HG03280 (cell line): ENCODE measurements around the gene COQ8A.

Experiments used
- ATAC-seq: cut with Tn5 transposase; IDR thresholded peaks from one replicate; pipeline ENCODE4 v1.9.1; 2021; ENCODE audit warnings: mild to moderate bottlenecking, moderate library complexity; ENCODE audit not compliant: unreplicated experiment

Gene COQ8A

DNA sequence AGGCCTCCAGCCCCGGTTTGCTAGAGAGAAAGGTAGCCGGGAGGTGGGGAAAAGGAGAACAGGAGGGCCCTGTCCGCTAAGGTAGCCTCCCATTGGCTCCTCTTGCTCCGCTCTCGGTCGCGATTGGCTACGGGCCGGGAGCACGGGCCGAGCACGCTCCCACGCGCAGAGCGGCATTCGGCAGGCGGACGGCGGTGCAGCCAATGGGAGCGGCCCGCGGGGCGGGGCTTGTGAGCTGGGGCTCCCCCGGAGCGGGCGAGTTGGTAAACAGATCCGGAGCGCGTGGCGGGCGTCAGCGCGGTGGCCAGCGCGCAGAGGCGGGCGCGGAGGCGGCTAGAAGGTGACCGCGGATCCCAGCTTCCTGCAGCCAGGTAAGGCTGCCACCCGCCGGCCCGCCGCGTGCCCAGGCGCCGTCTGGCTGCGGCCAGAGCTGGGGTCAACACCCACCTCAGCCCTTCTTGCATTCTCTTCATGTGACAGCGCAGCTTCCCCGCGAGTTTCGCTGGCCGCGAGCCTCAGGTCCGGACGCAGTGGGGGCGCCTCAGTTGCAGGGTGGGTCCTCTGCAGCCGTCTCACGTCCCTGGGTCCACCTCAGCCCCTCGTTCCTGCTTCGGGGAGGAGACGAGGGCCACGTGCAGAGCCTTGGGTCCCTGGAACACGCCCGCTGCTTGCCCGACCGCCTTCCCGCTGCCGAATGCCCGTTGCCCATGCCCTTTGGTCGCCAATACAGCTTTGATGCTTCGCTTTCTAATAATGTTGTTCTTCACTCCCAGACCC, at the start of gene COQ8A:
Gene COQ8A, plus strand, starts transcription at position 266 of the 777 bp plus-strand sequence. CDS start 21,092 bp downstream, outside the sequence.
- ATAC-seq = peak; percentile 96

DNA sequence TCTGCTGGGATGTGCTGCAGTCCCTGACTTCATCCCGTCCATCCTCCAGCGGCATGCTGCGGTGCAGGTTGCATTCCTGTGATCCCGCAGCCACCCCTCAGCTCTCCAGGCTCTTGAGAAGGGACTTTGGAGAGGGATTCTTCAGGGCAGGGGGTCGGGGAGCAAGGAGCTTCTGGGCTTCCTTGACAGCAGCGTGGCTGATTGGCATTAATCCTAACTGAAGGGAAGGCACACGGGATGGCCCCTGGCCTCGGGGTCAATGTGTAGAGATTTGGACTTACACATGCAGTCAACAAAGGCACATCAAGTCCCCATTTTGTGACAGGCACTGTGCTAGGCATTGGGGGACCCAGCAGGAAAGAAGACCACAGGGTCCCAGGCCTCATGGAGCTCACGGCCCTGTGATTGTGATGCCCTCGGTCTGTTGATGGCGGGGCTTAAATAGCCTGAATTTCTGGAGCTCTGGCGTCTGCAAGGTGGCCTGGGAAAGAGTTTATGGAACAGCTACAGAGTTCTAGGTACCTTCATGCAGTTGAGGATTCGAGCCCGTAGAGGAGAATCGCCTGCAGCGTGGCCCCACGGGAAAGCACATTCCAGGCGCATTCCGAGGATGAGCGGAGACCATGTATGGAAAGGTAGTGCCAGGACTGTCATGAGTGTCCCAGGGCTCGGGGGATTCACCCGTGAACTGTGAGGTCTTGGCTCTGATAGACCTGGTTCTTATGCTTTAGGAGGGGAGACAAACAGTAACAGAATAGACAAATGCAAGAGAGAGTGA, 49.6 kb upstream of the COQ8A start:
- no peak for ATAC-seq

DNA sequence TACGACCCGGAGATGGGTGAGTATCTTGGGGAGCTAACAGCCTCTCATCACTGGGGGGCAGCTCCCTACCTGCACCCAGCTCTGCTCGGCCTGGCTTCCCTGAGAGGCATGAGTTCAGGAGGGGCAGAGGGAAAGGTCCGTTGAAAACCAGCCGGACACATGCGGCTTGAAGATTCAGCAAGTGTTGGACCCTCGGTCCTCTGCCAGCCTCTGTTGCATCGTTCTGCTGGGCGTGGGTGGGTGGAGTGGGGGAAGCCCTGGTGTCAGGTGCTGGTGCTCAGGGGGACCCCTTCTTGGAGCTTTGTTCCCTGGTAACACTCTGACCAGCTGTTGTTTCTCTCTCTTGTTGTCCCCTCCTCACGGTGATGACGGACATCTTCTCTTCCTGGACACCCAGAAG, 48.7 kb upstream of the COQ8A start:
- no peak for ATAC-seq

DNA sequence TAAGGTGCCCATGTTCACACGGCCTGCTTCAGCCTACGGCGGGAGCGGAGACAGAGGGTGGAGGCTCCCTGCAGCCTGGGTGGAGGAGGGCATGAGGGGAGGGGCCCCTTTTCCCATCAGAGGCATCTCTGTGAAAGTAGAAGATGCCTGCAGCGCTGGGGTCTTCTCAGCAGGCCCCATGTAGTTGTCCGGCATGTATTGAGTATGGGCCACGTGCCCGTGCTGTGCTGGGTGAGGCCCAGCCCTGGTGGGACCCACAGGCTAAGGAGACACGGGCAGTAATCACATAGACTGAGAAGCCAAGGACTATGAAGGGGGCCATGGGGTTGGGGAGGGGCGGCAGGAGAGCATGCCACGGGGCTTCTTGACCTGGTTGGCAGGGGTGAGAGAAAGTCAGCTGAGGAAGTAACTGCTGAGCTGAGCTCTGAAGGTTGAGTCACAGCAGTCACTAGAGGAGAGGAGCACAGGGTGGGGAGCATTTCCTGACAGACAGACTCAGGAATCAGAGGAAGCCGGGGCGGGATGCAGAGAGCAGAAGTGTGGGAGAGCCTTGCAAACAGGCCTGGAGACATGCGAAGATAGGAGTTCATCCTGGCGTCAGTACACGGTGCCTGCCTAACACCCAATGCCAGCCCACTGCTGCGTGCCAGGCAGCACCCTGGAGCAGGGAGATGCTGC, 48.1 kb upstream of the COQ8A start:
- ATAC-seq = no peak

DNA sequence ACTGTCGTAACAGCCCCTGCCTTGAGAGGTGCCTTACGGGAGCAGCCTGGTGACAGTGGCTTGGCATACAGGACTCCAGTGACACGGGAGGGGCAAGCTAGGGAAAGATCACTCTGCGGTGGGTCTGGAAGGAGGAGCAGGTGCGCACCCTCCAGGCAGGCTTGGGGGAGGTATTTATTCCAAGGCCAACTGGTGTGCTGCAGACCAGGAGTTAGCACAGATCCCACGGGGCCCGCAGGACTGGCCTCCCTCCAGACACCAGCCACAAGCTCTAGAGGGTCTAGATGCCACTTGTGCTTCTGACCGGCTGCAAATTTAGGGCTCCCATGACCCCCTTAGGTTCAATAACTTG, 47.6 kb upstream of the COQ8A start:
- ATAC-seq = no peak

DNA sequence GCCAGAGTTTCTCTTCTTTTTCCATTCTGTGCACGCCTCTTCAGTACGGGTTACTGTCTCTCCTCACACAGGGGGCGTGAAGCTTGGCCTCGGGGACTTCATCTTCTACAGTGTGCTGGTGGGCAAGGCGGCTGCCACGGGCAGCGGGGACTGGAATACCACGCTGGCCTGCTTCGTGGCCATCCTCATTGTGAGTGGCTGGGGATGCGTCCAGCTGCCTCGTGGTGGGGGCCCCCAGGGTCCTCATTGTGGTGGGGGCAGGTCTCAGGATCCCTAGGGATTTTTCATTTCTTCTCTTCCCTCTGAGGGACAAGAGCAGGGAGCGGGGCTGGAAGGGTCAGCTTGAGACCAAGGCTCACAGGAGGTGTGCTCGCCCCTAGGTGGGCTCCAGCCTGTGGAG, 46.2 kb upstream of the COQ8A start:
- no peak for ATAC-seq

DNA sequence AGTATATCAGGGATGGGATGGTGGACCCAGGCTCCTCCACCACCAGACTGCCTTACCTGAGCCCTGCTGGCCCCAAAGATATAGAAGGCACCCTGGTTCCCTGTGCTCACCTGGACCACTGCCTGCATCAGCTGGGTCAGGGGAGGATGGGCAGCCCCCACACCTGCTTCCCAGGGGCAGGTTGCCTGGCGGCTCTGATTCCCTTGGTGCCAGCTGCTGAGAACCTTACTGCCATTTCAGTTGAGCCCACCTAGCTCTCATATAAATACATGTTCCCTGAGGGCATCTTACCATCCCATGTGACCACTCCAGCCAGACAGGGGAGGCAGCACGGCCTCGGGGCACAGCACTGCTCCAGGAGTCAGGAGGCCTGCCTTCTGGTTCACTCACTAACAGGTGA, 45.3 kb upstream of the COQ8A start:
- ATAC-seq = no peak

DNA sequence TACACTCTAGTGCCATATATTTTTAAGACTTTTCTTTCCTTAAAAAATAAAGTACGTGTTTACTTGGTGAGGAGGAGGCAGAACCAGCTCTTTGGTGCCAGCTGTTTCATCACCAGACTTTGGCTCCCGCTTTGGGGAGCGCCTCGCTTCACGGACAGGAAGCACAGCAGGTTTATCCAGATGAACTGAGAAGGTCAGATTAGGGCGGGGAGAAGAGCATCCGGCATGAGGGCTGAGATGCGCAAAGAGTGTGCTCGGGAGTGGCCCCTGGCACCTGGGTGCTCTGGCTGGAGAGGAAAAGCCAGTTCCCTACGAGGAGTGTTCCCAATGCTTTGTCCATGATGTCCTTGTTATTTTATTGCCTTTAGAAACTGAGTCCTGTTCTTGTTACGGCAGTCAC, 44.5 kb upstream of the COQ8A start:
- no peak for ATAC-seq

DNA sequence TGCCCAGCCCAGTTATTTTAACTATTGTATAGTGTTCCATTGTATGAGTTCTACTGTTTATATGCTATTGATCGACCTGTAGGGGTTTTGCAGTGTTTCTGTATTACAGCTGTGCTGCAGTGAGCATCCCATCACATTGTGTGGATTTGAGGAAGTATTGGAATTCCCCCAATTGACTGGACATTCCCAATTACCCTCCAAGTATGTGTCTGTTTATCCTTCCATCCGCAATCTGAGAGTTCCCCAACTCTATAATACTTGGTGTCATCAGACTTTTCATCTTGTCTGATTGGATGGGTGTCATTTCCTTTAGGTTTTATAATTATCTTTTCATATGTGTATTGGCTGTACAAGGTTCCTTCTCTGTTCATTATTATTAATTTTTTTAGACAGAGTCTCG, 41.8 kb upstream of the COQ8A start:
- ATAC-seq = no peak

DNA sequence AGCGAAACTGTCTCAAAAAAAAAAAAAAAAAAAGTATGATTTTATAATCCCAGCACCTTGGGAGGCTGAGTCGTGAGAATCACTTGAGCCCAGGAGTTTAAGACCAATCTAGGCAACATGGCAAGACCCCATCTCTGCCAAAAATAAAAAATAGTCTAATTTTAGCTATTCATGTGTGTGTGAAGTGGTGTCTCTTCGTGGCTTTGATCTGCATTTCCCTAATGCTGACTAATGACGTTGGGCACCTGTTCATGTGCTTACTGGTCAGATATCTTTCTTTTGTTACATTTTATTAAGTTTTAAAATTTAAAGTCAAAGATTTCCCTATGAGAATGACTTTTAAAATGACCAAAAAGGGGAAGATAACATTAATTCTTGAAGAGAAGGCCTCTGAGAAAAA, 38.7 kb upstream of the COQ8A start:
- no peak for ATAC-seq

DNA sequence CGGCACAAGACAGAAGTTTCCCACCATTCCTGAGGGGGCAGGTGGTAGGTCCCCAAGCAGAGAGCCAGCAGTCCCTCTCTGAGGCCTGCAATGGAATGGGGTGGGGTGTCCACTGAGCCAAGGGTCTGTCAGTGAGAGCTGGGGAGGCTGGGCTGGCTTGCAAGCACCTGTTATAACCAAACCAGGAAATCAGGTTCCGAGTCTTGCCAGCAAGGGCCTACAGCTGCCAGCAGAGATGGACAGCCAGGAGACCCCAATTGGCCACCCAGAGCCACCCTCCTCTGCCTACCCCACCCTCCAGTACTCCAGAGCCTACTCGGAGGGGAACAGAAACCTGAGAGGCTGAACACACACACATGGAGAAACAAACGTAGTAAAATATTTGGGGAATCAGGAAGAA, 37.5 kb upstream of the COQ8A start:
- no peak for ATAC-seq

DNA sequence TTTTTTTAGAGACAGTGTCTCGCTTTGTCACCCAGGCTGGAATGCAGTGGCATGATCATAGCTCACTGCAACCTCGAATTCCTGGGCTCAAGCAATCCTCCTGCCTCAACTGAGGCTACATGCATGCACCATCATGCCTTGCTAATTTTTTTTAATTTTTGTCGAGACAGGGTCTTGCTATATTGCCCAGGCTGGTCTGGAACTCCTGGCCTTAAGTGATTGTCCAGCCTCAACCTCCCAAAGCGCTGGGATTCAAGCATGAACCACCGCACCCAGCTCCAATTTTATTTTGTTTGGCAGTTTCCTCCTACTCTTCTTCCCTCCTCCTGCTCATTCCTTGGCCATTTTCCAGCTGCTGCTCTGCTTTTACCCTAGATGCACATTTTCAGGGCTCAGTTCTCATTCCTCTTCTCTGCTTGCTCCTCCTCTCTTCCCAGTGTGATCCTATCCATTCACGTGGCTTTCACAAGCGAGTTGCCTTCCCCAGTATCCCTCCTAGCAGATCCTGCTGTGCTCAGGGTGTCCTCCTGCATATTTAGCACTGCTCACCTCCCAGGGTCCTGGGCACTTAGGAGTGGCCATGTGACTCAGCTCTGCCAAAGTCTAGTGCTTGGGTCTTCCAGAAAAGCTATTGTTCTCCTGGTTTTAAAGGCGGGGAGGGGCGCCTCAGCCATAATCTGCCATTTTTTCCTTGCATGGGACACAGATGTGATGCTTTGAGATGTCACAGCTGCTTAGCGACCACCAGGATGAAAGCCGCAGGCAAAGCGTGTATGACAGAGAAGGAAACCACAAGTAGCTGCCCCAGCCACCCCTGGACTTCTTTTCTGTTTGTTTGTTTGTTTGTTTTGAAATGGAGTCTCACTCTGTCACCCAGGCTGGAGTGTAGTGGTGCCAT, 36.0 kb upstream of the COQ8A start:
- no peak for ATAC-seq

DNA sequence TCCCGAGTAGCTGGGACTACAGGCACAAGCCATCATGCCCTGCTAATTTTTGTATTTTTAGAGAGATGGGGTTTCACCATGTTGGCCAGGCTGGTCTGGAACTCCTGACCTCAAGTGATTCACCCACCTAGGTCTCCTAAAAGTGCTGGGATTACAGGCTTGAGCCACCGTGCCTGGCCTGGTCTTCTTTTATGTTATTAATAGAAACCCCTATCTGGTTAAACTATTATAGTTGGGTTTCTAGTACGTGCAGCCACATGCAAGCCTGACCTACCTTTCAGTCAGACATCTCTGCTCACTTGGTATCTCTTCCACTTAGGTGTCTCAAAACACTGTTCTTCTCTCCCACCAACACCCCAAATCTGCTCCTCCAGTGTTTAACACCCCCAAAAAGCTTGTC, 35.3 kb upstream of the COQ8A start:
- no peak for ATAC-seq

DNA sequence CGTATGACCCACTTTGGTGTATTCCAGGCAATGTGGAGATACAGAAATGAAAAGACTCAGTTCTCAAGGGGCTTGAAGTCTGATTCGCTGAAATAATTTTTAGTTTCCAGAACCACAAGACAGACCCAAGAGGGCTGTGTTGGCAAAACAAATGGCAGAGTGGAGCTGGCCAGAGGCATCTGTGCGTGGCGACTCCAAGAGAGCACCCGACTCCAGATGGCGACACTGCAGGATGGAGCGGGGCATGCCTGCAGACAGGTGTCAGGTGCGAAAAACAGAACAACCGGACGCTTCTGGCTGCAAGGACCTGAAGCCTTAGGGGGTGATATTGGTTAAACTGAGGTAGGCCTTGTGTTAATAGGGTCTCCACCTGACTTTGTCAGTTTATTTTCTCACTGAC, 31.7 kb upstream of the COQ8A start:
- ATAC-seq = no peak

DNA sequence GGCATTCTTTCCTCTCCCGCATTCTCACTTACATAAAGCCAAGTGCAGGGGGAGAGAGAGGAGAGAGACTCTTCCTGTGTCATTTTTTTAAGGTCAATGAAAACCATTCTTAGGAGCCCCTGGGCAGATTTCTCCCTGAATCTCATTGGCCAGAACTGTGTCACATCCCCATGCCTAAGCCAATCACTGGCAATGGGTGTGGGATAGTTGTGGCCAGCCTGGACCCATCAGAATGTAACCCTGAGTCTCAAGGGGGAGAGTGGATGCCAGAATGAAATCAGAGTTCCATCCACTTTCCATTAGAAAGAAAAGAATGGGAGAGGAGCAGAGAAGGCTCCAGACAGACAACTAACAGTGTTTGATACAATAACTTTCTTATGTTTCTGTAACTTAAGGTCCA, 31.2 kb upstream of the COQ8A start:
- no peak for ATAC-seq

DNA sequence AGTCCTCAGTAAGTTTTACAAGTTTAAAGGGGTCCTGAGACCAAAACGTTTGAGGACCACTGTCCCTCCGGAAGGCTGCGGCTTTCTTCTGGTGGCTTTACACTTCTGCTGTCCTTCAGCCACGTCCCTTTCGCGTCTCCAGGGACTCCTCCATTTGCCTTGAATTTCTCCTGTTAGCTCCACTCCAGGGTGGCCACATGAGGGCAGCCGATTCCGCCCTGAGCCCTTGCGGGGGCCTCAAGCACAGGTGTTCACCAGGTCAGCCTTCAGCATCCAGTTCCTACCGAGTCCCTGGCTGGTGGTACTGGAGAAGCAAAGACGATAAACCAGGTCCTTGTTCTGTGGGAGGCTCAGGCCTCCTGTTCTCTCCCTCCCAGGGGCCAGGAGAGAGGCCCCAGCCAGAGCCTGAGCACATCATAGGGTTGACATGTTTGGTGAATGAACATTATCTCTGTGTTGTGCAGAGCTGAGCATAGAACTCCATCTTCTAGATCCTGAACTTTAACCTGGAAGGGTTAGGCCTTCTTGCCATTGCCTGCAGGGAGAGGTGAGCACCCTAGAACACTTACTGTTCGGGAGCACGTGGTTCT, 27.4 kb upstream of the COQ8A start:
- peak; percentile 49 for ATAC-seq

DNA sequence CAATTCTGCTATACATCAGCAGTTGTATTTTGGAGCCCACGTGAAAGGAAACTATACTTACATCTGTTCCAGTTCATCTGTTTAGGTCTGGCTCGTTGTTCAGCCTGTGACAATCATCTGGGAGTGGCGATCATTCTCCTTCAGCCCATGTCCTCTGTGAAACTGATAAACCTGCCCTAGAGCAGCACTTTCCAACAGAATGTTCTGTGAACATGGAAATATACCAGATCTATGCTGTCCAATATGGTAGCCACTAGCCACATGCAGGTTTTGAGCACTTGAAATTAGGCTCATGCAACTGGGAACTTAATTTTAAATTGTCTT, 24.5 kb upstream of the COQ8A start:
- ATAC-seq = no peak

DNA sequence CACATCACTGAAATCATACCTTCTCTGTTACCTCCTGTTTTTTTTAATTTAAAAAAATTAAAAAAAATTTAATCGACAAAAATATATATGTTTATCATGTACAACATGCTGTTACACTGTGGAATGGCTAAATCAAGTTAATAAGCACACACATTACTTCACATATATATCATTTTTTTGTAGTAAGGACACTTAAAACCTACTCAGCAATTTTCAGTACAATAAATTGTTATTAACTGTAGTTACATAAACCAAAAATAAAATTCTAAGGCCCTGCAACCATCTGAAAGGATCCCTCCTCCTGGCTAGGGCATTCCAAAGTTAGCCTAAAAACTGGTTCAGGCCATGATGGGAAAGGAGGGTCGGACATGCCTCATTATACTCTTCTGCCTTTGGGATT, 23.6 kb upstream of the COQ8A start:
- ATAC-seq = no peak

DNA sequence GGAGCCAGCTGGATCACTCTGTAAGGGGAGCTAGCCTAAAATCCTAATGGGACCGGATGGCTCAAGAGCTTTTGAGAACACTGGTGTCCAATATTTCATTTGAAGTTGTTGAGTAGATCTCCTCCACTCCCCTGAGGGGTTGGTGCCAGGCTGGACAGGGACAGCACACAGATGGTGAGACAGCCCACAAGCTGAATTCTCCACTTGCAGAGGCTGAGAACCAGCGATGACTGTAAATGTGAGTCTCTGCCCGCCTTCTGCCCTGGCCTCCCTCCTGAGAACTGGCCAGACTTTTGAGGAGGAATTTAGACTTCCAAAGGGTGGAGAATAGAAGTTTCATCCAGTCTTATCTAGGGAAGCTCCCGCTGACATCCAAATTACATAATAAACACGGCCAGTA, 20.5 kb upstream of the COQ8A start:
- ATAC-seq = no peak

DNA sequence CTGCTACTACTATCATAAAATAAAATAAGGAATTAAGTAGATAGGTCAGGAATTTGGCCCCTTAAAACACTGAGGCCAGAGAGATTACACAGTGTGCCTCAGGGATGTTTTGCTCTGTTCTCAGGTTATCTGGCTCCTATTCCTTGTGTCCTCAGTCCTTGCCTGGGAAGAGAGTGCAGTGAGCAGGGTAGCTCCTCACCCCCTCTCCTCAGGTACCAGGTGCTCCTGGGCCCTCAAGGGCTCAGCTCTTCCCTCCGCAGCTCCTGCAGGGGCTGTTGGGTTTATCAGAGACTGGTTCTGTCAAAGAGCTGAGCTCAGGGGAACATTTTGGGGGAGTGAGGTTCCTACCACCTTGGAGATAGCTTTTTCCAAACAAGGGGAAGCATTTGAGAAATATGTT, 20.1 kb upstream of the COQ8A start:
- no peak for ATAC-seq

DNA sequence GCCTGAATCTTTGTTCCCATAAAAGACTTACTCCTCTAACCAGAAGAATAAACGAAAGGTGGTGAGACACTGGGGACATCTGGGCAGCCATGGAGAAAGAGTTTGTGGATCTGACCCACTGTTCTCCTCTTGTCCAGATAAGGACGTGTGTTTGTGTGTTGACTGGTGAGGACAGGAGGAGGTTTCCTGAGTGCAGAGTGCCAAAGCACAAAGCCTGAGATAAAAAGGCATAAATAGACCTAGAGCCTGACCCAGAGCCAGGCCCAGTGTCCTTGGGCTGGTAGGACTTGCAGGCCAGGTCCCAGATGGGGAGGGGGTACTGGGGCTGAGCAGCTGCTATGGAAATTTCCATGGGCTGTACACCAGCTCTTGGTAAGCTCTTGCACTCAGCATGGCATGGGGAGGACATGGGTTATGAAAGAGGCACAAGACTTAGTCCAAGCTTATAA, 19.6 kb upstream of the COQ8A start:
- ATAC-seq = no peak
